HFF-Myc (cell line): Measurements from ENCODE around the gene IGFL4.

Experiments
- DNase-seq: peaks from one replicate; pipeline ENCODE4 v3.0.0-alpha.2; 2011; ENCODE audit warnings: low read depth; ENCODE audit errors: extremely low read depth
- H3K4me3 ChIP-seq: replicated peaks from 2 replicates; pipeline ENCODE4 v1.5.1; 2011; ENCODE audit warnings: low read depth, mild to moderate bottlenecking, control low read depth, low read length
- TF ChIP-seq, protein P1 (sequence below): IDR thresholded peaks from 2 replicates; pipeline ENCODE4 v1.5.1; 2012; ENCODE audit warnings: mild to moderate bottlenecking, low read depth, low read length, control low read depth; ENCODE audit errors: missing control alignments

IGFL4 gene

DNA sequence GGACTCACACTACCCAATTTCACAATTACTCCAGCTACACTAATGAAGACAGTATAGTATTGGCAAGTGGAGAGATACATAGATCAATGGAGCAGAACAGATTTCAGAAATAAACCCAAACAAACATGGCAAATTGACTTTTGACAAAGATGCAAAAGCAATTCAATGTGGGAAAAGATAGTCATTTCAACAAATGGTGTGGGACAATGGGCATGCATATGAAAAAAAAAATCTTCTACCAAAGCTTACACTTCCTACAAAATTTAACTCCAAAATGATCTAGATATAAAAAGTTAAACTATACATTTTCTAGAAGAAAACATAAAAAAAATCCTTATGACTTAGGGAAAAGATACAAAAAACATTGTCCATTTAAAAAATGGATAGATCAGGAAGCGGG is 2.7 kb upstream of the IGFL4 start:
- TF ChIP-seq, protein P1, sequence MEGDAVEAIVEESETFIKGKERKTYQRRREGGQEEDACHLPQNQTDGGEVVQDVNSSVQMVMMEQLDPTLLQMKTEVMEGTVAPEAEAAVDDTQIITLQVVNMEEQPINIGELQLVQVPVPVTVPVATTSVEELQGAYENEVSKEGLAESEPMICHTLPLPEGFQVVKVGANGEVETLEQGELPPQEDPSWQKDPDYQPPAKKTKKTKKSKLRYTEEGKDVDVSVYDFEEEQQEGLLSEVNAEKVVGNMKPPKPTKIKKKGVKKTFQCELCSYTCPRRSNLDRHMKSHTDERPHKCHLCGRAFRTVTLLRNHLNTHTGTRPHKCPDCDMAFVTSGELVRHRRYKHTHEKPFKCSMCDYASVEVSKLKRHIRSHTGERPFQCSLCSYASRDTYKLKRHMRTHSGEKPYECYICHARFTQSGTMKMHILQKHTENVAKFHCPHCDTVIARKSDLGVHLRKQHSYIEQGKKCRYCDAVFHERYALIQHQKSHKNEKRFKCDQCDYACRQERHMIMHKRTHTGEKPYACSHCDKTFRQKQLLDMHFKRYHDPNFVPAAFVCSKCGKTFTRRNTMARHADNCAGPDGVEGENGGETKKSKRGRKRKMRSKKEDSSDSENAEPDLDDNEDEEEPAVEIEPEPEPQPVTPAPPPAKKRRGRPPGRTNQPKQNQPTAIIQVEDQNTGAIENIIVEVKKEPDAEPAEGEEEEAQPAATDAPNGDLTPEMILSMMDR, result no peak
- no peak overlapping the region for H3K4me3 ChIP-seq
- DNase-seq, result no peak

DNA sequence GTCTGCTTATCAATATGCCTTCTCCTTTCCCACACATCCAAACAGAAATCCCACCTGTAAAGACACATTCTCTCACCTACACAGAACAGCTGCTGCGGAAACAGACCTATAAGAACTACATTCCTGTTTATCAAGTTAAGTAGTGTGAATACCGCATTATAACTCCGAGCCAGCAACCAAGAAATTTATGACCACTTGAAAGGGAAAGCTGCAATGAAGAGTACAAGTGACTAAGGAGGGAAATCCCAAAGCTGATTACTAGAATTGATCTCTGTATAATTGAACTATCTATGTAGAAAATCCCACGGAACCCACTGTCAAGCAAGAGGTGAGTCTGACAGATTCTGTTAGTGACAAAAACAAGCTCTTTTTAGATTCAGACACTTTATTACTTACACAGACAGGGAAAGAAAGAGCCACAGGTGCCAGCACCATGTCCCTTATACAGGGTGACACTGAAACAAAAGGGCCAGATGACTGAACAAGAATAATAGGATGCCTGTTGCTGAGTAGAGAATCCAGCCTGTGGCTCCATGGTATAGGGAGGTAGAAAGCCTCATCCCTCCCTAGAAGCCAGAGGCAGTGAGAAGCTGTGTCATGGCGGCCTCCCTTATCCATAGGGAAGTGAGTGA is 1.6 kb upstream of the IGFL4 start:
- TF ChIP-seq, protein P1, result no peak
- DNase-seq, result no peak
- H3K4me3 ChIP-seq, result no peak overlapping the region

DNA sequence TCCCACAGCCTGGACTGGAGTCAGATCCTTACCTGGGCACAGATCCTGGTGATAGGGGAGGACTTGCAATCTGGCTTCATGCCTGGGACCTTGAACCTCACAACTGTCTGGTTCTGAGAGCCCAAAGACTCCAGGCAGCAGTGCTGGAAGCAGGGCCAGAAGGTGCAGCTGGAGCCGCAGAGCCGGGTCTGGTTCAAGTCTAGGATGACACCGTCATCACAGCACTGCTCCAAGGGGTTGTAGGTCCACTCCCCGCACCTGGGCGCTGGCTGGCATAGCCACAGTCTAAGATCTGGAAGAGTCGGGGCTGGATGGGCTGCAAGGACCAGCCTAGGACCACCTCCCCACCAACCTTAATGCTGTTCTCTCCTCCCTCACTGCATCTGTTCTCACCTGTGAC is 677 bp downstream of the IGFL4 start:
- no peak for DNase-seq
- TF ChIP-seq, protein P1, result no peak
- no peak overlapping the region for H3K4me3 ChIP-seq

DNA sequence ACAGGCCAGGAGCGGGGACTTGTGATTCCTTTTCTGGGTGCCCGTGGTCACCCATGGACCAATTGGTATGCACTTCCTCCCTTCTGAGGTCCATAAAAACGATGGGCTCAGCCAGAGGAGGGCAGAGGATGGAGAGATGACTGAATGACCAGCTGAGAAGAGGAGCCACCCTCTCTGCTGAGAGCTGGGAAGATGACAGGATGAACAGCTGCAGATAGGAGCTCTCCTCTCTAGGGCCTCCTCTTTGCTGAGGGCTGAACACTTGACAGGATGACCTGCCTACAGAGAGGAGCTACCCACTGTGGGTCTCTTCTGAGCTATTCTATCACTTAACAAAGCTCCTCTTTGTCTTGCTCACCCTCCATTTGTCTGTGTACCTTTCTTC is 4.1 kb downstream of the IGFL4 start:
- no peak for DNase-seq
- TF ChIP-seq, protein P1, result no peak
- no peak overlapping the region for H3K4me3 ChIP-seq

DNA sequence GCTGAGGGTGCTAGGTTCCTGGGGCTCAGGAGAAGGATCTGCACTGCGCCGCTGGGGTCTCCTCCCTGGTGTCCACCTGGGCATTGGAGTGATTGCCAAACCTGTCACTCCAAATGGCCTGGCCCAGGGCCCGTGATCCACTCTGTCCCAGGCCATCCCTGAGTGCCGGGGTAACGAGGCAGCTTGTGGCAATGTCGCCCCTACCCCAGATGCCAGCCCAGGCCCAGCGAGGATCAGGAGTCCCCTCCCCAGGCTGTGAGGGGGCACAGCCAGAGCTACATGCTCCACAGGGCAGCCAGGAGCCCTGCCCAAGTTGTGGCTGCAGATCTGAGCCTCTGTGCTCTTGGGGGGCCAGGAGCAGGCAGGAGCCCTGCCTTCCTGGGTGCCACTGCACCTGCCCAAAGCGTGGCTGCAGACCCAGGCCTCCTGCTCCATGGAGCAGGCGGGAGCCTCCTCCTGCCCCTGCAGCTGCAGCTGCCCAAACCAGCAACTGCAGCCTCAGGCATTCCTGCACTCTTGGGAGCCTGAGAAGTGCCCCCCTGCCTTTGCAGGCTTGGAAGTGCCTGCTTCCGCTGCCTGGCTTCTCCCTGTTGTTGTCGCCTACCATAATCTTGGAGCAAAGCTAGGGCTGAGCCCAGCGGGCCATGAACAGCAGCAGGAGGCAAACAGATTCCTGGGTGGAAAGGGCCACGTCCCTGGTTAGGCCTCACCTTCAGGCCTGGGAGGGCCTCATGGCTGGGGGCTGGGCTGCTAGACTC is 4.6 kb downstream of the IGFL4 start:
- no peak for DNase-seq
- TF ChIP-seq, protein P1, result no peak
- H3K4me3 ChIP-seq, result no peak overlapping the region

DNA sequence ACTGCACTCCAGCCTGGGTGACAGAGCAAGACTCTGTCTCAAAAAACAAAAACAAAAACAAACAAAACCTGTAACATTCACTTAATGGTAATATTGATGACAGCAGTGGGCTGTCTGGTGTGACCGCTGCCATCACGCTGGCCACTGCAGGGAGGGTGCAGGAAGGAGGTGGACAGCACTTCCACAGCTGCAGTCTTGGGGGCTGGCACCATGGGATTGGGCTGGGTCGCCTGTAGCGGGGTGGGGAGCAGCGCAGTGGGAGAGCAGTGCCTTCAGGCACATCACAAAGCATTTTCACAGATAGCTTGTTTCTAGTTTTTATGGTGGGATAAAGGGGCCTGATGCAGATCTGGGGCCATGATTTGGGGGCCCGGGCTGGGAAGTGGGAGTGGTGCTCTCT is 5.3 kb downstream of the IGFL4 start:
- no peak overlapping the region for H3K4me3 ChIP-seq
- TF ChIP-seq, protein P1, result no peak
- no peak for DNase-seq
